ENCODE results near the gene AASS.

AASS gene

DNA sequence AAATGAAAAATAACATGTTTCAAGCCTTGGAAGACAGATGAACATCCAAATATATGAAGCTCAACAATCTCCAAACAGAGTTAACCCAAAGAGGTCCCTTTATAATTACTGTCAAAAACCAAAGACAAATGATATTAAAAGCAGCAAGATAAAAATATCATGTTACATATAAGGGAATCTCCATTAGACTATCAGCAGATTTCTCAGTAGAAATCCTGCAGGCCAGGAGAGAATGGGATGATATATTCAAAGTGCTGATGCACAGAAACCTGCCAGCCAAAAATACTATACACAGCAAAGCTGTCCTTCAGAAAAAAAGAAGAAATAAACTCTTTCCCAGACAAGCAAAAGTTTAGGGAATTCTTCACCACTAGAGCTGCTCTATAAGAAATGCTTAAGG is 41.0 kb downstream of the AASS start:
- no peak for DNase-seq

DNA sequence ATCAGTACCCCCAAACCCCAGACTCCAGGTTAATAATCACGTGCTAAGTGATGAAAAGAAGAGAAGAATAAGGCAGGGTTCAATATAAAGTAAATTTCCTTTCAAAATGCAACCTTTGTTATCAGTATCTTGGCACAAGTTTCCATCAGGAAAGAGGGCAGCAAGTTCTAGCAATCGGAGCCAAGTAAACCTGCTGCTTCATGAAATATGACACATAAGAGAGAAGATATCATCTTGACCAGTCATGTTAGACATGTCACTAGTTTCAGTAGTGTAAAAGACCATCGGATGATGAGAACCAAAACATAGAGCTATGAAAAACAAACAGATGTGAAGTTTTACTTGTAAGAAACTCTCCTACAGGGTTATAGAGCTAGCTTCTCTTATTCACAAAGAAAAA is 44.0 kb downstream of the AASS start:
- no peak for DNase-seq

DNA sequence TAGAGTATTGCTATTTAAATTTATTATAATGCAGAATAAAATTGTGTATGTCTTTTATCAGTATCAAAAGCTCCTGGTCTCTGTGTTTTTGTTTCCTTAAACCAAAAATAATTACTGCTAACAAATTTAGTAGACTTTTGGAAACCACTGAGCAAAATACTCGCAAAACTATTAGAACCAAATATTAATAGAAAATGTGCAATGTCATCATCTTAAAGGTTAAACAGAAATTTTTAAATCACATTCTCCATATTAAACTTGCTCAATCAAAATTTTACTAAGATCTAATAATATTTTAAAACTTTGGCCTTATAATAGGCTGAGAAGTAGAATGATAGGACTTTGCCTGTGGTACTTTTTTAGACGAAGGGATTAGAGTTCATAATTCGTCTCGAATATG is 48.4 kb downstream of the AASS start:
- no peak for DNase-seq

DNA sequence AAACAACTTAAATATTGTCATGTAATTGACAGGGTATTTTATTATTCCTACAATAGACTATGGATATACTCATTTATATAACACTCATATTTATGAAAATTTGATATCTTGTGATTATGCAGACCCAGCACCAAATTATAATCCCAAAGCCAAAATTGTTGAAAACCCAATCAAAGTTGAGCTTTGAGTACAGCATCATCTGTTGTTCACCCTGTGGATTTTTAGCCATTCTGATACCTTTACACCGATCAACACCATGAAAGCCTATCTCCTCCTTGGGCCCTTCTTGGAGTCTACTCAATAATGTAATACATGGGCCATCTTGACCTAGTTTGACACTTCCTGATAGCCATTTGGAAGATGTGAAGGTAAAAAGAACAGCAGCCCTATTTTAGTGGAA is 49.5 kb downstream of the AASS start:
- no peak for DNase-seq

DNA sequence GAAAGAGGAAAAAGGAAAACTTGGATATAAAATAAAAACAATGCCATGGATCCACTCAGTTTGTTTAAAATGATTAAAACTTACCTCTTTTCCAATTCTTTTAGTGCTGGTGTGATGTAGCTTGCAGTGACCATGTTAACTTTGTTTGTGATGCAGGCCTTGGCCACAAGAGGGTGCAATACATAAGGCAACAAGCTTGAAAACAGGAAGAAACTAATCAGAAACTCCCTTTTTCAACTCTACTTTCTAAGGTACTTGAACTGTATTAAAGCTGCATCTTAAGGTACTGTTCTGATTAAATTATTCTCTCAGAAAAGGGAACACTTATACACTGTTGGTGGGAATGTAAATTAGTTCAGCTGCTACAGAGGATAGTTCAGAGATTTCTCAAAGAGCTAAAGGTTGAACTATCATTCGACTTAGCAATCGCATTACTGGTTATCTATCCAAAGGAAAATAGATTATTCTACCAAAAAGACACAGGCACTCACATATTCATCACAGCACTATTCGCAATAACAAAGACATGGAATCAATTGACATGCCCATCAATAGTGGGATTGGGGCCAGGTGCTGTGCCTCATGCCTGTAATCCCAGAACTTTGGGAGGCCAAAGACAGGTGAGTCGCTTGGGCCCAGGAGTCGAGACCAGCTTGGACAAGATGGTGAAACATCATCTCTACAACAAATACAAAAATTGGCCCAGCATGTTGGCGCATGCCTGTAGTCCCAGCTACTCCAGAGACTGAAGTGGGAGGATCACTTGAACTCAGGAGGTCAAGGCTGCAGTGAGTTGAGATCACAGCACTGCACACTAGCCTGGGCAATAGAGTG is 50.9 kb downstream of the AASS start:
- peak; percentile 62 for DNase-seq

DNA sequence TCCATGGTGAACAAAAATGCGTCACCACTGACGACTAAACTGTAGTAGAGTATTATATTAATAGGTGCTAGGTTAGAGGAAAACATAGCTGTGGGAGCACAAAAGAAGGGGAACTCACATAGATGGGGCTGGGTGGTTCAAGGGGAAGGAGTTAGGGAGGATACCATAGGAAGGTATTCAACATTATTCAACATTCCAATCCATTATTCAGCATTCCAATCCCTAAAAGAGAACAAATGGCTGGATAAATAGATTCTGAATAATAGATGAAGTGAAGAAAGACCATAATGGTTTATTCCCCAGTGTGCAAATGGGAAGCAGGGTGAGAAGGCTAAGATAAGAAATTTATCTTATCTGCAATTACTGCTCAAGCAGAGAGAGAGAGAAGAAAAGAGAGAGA is 61.4 kb downstream of the AASS start:
- no peak for DNase-seq

DNA sequence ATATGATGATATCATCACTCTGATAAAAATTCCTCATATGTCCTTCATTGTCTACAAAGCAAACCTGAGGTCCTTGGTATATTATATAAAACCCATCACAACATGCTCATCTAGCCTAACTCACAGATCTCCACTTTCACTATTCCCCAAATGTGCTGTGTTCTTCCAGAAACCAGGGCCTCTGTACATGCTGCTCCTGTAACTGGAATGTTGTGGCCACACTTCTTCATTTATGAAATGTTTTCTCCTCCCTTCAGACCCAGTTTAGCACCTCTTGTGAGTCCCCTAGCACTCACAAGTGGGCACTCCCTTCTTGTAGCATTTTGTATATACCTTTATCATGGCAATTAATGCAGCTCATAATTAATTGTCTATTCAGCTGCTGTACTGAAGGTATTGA is 61.9 kb downstream of the AASS start:
- DNase-seq = no peak

DNA sequence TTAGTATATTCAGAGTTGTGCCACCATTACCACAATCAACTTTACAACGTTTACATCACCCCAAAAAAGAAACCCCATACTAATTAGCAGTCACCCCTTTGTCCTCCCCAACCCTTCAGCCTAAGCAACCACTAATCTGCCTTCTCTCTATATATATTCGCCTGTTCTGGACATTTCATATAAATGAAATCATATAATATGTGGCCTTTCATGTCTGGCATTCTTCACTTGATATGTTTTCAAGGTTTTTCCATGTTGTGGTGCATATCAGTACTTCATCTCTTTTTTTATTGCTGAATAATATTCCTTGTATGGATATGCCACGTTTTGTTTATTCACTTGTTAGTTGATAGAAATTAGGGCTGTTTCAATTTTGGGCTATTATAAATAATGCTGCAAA is 70.4 kb downstream of the AASS start:
- DNase-seq = no peak

DNA sequence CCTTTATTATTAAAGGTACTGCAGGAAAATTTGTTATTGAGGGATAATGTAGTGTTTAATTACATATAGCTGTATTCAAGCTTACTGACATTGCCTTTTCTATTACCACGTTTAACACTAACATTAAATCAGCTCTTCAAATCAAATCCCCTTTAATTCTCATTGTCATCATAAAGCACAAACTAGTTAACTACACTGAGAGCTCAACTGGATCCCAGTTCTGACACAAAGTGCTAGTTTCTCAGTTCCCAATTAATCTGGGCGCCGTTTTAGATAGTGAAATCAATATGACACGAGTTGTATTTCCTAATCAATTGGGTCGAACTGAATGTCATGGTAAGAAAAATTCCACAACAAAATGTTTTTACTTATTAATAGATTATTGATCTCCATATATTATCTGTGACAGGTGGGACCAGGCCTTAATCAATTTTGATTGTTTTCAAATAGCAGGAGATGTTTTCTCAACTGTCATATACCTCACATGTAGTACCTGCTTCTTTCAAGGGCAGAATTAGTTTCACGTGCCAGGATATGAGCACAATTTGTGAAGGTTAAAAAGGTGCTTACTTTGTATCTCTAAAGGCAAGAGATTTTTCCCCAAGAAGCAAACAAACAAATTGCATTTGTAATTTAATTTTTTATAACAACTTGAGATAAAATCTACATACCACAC is 71.0 kb downstream of the AASS start:
- DNase-seq = no peak

DNA sequence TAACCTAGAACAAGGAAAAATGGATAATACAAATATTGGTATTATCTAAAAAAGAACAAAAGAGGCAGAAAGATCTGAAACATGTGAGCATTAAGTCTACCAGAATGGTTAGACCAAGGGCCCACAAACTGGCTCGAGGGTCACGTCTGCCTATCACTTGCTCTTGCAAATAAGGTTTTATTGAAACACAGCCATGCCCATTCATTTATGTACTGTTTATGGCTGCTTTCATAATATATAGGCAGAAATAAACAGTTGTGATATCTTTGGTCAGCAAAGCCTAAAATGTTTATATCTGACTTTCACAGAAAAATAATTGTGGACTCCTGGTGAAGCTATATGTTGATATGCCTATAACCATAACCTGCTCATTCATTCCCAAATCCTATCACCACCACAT is 71.8 kb downstream of the AASS start:
- no peak for DNase-seq

DNA sequence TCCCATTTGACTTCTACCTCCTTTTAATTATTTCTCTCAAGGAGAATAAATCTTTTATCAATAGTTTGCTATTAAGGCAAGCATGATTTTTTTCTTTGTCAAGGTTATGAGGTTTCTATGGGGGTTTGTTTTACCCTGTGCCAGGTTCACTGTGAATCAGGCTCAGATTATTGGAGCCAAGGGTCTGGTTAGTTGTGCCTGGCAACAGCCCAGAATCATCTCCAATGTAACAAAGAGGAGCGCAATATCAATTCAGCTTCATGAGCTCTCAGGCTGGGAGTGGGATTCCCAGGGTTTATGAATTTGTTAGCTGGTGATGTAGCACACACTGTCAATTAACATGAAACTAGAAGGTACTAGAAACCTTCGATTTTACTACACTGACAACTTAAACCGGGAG is 73.2 kb downstream of the AASS start:
- DNase-seq = no peak

DNA sequence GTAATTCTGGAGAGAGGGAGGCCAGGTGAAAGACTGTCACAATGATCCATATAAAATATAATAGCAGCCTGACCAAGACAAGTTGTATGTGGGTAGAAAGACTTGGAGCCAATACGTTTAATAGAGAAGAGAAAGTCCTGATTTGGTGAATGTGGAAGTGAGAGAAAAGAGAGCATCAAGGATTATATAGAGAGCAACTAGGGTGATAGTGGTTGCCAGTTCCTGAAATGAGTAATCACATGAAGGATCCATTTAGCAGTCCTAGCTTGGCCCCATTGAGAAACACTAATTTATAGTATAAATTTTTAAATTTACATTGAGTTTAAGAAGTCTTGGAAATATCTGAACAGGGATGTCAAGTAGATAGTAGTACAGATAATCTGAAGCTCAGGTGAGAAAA is 74.0 kb downstream of the AASS start:
- no peak for DNase-seq

DNA sequence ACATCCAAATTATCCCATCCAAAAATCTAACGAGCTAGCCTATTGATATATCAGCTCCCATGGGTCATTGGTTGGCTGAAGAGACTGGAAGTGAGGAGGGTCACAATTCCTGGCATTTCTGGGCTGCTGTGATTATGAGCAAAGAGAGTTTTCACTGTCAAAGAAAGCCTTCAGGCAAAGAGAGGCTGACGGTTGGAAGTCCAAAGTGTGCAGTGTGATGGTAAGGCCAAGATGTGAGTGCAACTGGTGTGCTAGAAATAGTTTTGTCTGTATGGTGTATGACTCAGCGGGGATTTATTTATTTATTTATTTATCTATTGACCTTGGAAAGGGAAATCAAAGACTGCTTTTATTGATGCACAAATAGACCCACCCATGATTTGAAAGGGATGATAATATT is 75.0 kb downstream of the AASS start:
- DNase-seq = no peak

DNA sequence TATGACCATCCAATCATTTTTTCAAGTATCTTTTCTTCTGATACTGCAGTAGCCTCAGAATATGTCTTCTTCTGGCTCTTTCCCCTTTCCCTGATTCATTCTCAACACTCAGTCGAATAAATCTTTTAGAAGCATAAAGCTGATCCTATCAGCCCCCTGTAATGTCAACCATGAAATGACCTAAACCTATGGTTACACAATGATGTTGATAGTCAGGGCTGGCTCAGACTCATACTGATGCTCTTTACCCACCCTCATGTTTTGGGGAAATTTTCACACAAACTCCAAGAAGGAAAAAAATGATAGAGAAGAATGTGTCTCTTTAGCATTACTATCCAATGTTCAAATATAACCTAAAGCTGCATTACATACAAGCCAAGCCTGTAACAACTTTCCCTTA is 76.0 kb downstream of the AASS start:
- no peak for DNase-seq

DNA sequence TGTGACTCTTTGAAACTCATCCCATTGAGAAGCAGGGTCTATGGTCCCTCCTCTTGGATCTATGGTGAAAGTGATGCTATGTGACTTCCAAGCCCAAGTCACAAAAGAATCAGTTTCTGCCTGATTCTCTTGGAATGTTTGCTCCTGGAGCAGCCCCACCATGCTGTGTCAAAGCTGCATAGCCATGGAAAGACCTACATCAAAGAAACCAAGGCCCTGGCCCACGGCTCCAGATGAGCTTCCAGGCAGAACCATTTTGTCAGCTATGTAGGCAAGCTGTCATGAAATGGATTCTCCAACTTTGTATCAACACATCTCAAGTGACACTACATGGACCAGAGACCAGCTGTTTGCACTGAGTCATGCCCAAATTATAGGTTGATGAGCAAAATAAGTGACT is 77.0 kb downstream of the AASS start:
- DNase-seq = no peak

DNA sequence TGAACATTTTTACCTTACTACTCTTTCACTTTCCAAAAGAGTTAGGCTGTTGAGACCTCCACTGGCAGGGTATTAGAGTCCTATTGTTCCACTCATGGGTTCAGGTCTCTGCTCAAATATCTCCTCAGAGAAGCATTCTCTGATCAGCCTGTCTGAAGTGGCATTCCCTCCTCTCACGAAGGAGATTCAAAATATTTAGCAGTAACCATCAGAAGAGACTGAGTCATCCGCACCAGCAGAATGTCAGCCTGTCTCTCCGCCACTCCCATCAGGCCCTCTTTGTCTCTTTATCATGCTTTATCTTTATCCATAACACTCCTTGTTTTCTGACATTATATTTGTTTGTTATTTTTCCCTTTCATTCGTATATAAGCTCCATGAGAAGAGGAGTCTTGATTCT is 79.1 kb downstream of the AASS start:
- DNase-seq = no peak

DNA sequence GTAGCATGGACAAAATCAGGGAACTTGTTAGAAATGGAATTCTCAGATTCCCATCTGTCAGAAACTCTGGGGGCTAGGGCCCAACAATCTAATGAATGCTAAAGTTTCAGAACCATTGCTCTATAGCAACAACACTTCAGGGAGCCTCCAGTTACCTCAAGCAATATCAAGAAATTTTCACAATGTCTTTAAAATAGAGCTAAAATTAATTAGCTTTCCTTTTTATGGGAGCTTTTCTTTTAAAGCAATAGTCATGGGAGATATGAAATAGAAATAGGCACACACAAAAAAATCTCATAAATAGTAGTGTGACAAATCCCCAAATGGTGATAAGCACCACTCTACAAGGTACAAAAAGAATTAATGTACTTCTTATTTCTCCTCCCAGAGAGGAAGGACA is 80.9 kb downstream of the AASS start:
- DNase-seq = no peak

DNA sequence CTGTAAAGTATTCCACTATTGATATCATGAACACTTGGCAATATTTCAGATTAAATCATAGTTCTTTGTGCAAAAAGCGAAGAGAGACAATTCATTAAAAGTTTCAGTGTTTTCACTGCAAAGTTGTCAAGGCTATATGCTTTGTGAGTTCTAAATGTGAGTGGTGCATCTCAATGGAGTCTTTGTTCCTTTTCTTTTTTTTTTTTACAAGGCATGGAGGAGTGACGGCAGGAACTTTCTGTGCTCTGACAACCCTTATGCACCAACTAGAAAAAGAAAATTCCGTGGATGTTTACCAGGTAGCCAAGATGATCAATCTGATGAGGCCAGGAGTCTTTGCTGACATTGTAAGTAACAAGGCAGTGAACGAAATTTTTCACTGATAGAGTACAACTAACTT is 84.5 kb downstream of the AASS start:
- DNase-seq = no peak

DNA sequence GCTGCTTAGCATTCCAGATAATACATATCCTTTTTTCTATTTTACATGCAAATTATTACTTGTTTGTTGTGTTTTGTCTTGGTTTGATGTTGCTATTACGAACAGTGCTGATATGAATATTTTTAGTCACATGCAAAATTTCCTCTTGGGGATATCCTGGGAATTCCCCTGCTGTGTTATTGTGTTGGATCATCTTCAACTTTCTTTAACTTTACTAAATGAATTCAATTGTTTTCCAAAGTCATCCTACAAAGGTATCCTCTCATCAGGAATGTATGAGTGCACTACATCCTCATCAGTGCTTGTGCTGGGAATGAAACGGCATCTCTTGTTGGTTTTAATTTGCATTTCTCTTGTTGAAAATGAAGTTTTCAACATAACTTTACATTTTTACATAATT is 87.1 kb downstream of the AASS start:
- DNase-seq = no peak

DNA sequence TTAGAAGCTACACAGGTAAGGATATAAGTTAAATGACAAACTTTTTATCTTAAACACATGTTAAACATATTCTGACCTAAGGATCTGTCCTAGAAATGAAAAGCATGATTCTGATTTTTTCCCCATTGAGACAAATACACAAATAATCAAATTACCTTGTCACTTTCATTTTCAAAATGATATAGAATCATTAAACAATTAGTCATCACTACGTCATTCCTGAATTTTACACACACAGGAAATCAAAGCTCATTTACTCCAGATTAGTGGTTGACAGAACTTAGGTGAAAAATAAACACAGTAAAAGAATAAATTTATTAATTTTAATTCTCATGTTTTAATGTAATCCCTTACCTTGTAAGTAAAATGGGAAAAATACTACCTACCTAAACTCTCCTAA is 89.0 kb downstream of the AASS start:
- DNase-seq = no peak

DNA sequence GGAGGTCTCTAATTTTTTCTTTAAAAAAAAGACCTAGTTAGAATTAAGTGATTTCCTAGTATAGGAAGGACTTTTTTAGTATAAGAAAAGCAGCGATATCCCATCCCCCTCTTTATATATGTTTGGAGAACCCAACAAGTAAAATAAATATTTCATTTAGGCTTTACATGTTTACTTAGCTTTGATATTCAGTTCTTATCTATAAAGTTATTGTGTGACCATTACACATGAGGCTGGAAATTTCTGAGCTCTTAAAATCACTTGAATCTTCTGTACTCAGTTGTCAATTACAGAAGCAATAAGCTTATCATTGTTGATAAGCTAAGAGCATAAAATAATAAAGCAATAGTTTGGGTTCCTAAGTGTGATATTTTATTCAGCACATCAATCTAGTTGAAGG is 89.7 kb downstream of the AASS start:
- no peak for DNase-seq

DNA sequence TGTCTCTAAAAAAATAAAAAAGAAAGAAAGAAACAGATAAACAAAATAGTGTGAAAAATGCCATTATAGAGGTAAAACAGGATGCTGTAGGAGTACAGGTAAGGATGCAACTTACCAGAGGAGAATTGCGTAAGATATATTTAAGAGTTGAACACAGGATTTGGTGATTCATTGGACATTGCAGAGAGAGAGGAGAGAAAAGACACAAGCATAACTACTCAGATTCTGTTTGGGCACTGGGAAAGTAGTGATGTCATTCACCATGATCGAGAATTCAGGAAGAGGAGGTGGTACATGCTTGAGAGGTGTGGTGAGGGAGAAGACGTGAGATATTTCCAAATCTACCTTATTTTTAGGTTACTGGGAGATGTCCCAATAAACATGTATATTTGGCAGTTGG is 97.6 kb downstream of the AASS start:
- DNase-seq = no peak

DNA sequence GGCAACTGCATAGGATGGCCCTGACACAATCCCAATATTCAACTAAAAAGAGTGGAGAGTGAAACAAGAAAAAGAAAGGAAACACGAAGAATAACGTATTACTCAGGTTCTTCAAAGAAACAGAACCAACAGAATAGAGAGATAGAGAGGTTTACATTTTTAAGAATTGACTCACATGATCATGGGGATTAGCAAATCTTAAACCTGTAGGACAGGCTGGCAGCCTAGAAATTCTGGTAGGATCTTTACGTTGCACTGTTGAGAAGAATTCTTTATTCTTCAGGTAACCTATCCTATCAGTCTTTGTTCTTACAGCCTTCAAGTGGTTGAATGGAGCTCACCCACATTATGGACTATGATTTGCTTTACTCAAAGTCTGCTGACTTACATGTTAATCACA is 103.9 kb downstream of the AASS start:
- DNase-seq = no peak

DNA sequence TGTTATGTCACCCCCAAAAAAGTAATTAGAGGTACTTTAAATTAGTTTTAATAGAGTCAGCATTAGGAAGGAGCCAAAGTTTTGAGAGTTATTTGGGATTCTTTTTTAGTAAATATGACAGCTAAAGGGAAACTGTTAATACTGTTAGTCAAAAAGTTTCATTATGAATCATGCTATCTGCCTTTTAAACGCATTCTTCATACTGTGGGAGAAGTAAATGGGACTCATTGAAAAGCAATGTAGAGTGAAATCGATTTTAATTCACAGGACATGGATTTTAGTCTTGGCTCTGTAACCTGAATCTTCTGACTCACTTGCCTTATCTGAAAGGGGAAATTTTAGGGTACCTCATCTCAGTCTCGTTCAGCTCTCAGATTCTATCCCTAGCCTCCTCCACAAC is 105.1 kb downstream of the AASS start:
- DNase-seq = no peak

DNA sequence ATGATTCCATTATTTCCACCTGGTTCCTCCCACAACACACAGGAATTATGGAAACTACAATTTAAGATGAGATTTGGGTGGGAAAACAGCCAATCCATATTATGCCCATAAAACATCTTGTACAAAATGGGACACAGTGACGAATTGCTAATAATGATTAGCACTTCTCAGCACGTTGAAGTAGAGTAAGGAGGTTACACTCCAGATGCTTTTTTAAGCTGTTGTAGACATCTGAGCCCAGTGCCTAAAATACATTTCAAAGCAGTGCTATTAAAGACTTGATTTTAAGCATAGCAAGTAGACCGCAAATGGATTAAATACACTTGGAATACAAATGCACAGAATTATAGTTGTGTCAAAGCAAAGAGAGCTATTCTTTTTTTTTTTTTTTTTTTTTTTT is 105.9 kb downstream of the AASS start:
- DNase-seq = no peak

Measured in NCI-H345 (cell line).